Activated CD8-positive, alpha-beta T cell treated with anti-CD3 and anti-CD28 coated beads for 36 hours (primary cell): ENCODE measurements around the gene PIGV. TPM values are rescaled to one million over a fixed set of nuclear protein-coding genes. Genes with fewer than 3 reads are reported as not detected.
A peak's percentile ranks its signal among the peaks of the same experiment; 100 is the strongest.

Experiments used
- ATAC-seq: fragments of 200-7000 bp; cut with Tn5 transposase; one replicate; pipeline ENCODE4 v1.10.0; 2021; ENCODE audit warnings: mild to moderate bottlenecking, moderate library complexity
- CTCF ChIA-PET: fragments of 350-600 bp; sonication (Branson Sonifier 250); formaldehyde crosslinking; loops from one replicate; lab custom pipeline; 2021; ENCODE audit warnings: antibody characterized with exemption; lab: Charles Lee
- POLR2A ChIA-PET: fragments of 350-600 bp; sonication (Branson Sonifier 250); formaldehyde crosslinking; loops from one replicate; lab custom pipeline; 2021; ENCODE audit warnings: antibody characterized with exemption; lab: Charles Lee
- DNase-seq: peaks from one replicate; pipeline ENCODE4 v3.0.0-alpha.2; 2020
- H3K27ac Mint-ChIP-seq: one replicate; pipeline ENCODE4 v1.8.0; 2021; ENCODE audit warnings: mild to moderate bottlenecking, mixed read lengths
- H3K27me3 Mint-ChIP-seq: one replicate; pipeline ENCODE4 v1.8.0; 2021; ENCODE audit warnings: mixed read lengths
- H3K36me3 Mint-ChIP-seq: one replicate; pipeline ENCODE4 v1.8.0; 2021; ENCODE audit warnings: low read depth, mixed read lengths
- H3K4me1 Mint-ChIP-seq: one replicate; pipeline ENCODE4 v1.8.0; 2021; ENCODE audit warnings: low read depth, mixed read lengths
- H3K4me3 Mint-ChIP-seq: one replicate; pipeline ENCODE4 v1.8.0; 2021; ENCODE audit warnings: mild to moderate bottlenecking, moderate library complexity, mixed read lengths
- H3K9me3 Mint-ChIP-seq: one replicate; pipeline ENCODE4 v1.8.0; 2021; ENCODE audit warnings: mixed read lengths
- intact Hi-C: fragments of 100-400 bp; cut with micrococcal nuclease; formaldehyde crosslinking; loops from one replicate; pipeline ENCODE4 v1.10.0; 2022
- total RNA-seq, 2 experiments: library from RNA; stranded (reverse); gene quantifications; one replicate each; pipeline ENCODE4 v1.2.3, GENCODE V29; 2021
- TF ChIP-seq, protein P1 (sequence below): fragments of 200-600 bp; IDR thresholded peaks from one replicate; pipeline ENCODE4 v1.8.0; 2022; ENCODE audit warnings: antibody characterized with exemption, mild to moderate bottlenecking

The PIGV gene
- total RNA-seq, 2 experiments from 2014 or later = 21.2 to 23.9 TPM

- DNase-seq (peak; percentile 72), ATAC-seq (peak; percentile 17)
- Mint-ChIP-seq H3K27ac (peak overlapping the region; percentile 99), H3K9me3 (no peaks in the 10 kb centered on the region), H3K27me3 (no peaks in the 10 kb centered on the region), H3K4me3 (peak overlapping the region; percentile 97), H3K36me3 (peaks cover 17% of the 10 kb centered on the region), H3K4me1 (peaks cover 77% of the 10 kb centered on the region)
- TF ChIP-seq, protein P1, sequence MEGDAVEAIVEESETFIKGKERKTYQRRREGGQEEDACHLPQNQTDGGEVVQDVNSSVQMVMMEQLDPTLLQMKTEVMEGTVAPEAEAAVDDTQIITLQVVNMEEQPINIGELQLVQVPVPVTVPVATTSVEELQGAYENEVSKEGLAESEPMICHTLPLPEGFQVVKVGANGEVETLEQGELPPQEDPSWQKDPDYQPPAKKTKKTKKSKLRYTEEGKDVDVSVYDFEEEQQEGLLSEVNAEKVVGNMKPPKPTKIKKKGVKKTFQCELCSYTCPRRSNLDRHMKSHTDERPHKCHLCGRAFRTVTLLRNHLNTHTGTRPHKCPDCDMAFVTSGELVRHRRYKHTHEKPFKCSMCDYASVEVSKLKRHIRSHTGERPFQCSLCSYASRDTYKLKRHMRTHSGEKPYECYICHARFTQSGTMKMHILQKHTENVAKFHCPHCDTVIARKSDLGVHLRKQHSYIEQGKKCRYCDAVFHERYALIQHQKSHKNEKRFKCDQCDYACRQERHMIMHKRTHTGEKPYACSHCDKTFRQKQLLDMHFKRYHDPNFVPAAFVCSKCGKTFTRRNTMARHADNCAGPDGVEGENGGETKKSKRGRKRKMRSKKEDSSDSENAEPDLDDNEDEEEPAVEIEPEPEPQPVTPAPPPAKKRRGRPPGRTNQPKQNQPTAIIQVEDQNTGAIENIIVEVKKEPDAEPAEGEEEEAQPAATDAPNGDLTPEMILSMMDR = no peak
- ChIA-PET POLR2A (interaction anchor here (0.6 to 8.6 kb wide), 24 partner anchors 10 to 356 kb away, joined by 3 to 283 read pairs (median 4); partner anchors contain the start of gene ARID1A), CTCF (interaction anchor here (0.8 to 7.4 kb wide), 14 partner anchors 9 to 317 kb away, joined by 3 to 126 read pairs (median 11); partner anchors contain the start of gene ARID1A)
- intact Hi-C loops = loop anchor here (2.0 to 5.0 kb wide), 2 partner anchors 42 to 84 kb away; no protein-coding TSS in a partner anchor
Measured at GRCh38 chr1:26786437-26787380, 1.0 kb upstream of the PIGV start.

- ChIA-PET CTCF (interaction anchor here (0.9 to 7.4 kb wide), 14 partner anchors 10 to 249 kb away, joined by 3 to 204 read pairs (median 36); partner anchors contain the start of genes ARID1A and GPATCH3), POLR2A (interaction anchor here (0.7 to 8.6 kb wide), 24 partner anchors 11 to 287 kb away, joined by 3 to 283 read pairs (median 6); partner anchors contain the start of gene ARID1A)
- DNase-seq (peak; percentile 94), ATAC-seq (peak; percentile 57)
- peak overlapping the region; percentile 99 for H3K27ac Mint-ChIP-seq
- H3K4me3 Mint-ChIP-seq = peak overlapping the region; percentile 97
- intact Hi-C loops = loop anchor here (2.0 to 5.0 kb wide), 2 partner anchors 43 to 85 kb away; no protein-coding TSS in a partner anchor
- peaks cover 17% of the 10 kb centered on the region for H3K36me3 Mint-ChIP-seq
- no peaks in the 10 kb centered on the region for H3K9me3 Mint-ChIP-seq
- TF ChIP-seq, protein P1 = no peak
- H3K27me3 Mint-ChIP-seq = no peaks in the 10 kb centered on the region
- peaks cover 78% of the 10 kb centered on the region for H3K4me1 Mint-ChIP-seq
Measured at GRCh38 chr1:26787381-26787705, 407 bp upstream of the PIGV start.

GRCh38 chr1:26788515-26788785 is 700 bp downstream of the PIGV start:
- ChIA-PET CTCF (interaction anchor here (0.6 to 7.4 kb wide), 45 partner anchors 9 to 288 kb away, joined by 3 to 204 read pairs (median 5); partner anchors contain the start of genes ARID1A and GPATCH3), POLR2A (interaction anchor here (0.6 to 8.6 kb wide), 32 partner anchors 9 to 288 kb away, joined by 3 to 283 read pairs (median 6); partner anchors contain the start of genes ARID1A, GPN2 and SFN)
- H3K36me3 Mint-ChIP-seq = peaks cover 25% of the 10 kb centered on the region
- H3K4me1 Mint-ChIP-seq = peaks cover 77% of the 10 kb centered on the region
- H3K9me3 Mint-ChIP-seq = no peaks in the 10 kb centered on the region
- peak overlapping the region; percentile 99 for H3K27ac Mint-ChIP-seq
- H3K4me3 Mint-ChIP-seq = peak overlapping the region; percentile 97
- TF ChIP-seq, protein P1 = no peak
- ATAC-seq (no peak), DNase-seq (no peak)
- no peaks in the 10 kb centered on the region for H3K27me3 Mint-ChIP-seq
- intact Hi-C loops = loop anchor here (5.0 kb wide), 1 partner anchor 86 kb away; no protein-coding TSS in a partner anchor

- peaks cover 72% of the 10 kb centered on the region for H3K4me1 Mint-ChIP-seq
- ATAC-seq = peak; percentile 17
- CTCF ChIA-PET = interaction anchor here (0.6 to 7.4 kb wide), 50 partner anchors 8 to 289 kb away, joined by 3 to 204 read pairs (median 5); partner anchors contain the start of genes ARID1A and GPATCH3
Measured at GRCh38 chr1:26788836-26789611, 1.3 kb downstream of the PIGV start.

More at GRCh38 chr1:26788836-26789611, 1.3 kb downstream of the PIGV start:
- TF ChIP-seq, protein P1 = peak; percentile 99
- peak overlapping the region; percentile 97 for H3K4me3 Mint-ChIP-seq
- DNase-seq = peak; percentile 94
- H3K27ac Mint-ChIP-seq = peak overlapping the region; percentile 99
- no peaks in the 10 kb centered on the region for H3K27me3 Mint-ChIP-seq
- intact Hi-C loops = loop anchor here (1.0 to 5.0 kb wide), 2 partner anchors 87 to 187 kb away; no protein-coding TSS in a partner anchor
- H3K36me3 Mint-ChIP-seq = peaks cover 27% of the 10 kb centered on the region
- POLR2A ChIA-PET = interaction anchor here (0.6 to 8.6 kb wide), 31 partner anchors 10 to 289 kb away, joined by 3 to 283 read pairs (median 7); partner anchors contain the start of genes ARID1A, GPN2 and SFN
- no peaks in the 10 kb centered on the region for H3K9me3 Mint-ChIP-seq
